Fibroblast of skin of scalp (primary cell): Measurements from ENCODE around the gene UBD.
A peak's percentile ranks its signal among the peaks of the same experiment; 100 is the strongest.

Experiments used
- DNase-seq: peaks from one replicate; pipeline ENCODE4 v3.0.0-alpha.2; 2013

The UBD gene

GRCh38 chr6:29561091-29561490 is 1.6 kb upstream of the UBD start:
- DNase-seq, result no peak

GRCh38 chr6:29558439-29559079 is 973 bp downstream of the UBD start:
- DNase-seq, result no peak

- DNase-seq, result no peak
Measured at GRCh38 chr6:29557320-29557719, 2.2 kb downstream of the UBD start.

- DNase-seq, result no peak
Measured at GRCh38 chr6:29554764-29555163, 4.8 kb downstream of the UBD start.

- peak; percentile 27 for DNase-seq
Measured at GRCh38 chr6:29553268-29554057, 6.1 kb downstream of the UBD start.

- DNase-seq, result peak; percentile 58
Measured at GRCh38 chr6:29552512-29553051, 7.0 kb downstream of the UBD start.

GRCh38 chr6:29547573-29547972 is 12.0 kb downstream of the UBD start:
- DNase-seq, result no peak

GRCh38 chr6:29537714-29538403 is 21.7 kb downstream of the UBD start:
- no peak for DNase-seq

- DNase-seq, result no peak
Measured at GRCh38 chr6:29532320-29532951, 27.1 kb downstream of the UBD start.

GRCh38 chr6:29531668-29532067 is 27.9 kb downstream of the UBD start:
- DNase-seq, result no peak

- no peak for DNase-seq
Measured at GRCh38 chr6:29530671-29531310, 28.7 kb downstream of the UBD start.

- DNase-seq, result no peak
Measured at GRCh38 chr6:29529956-29530355, 29.6 kb downstream of the UBD start.

- DNase-seq, result no peak
Measured at GRCh38 chr6:29528988-29529560, 30.5 kb downstream of the UBD start.

- DNase-seq, result no peak
Measured at GRCh38 chr6:29528300-29528931, 31.1 kb downstream of the UBD start.

GRCh38 chr6:29527564-29527963 is 32.0 kb downstream of the UBD start:
- DNase-seq, result no peak

- no peak for DNase-seq
Measured at GRCh38 chr6:29527126-29527525, 32.4 kb downstream of the UBD start.

- DNase-seq, result no peak
Measured at GRCh38 chr6:29525311-29525639, 34.3 kb downstream of the UBD start.

- no peak for DNase-seq
Measured at GRCh38 chr6:29524444-29525310, 34.9 kb downstream of the UBD start.

- DNase-seq, result no peak
Measured at GRCh38 chr6:29524044-29524443, 35.5 kb downstream of the UBD start.

- DNase-seq, result no peak
Measured at GRCh38 chr6:29522227-29522626, 37.3 kb downstream of the UBD start.
